Peyer's patch (tissue), 4 donors: Measurements from ENCODE around the gene GPR62.

Experiments used
- POLR2A ChIP-seq, 2 donors: fragments of 450-650 bp; IDR thresholded peaks; one replicate each; pipeline ENCODE4 v1.5.1; 2017; ENCODE audit warnings: antibody characterized with exemption in 2 of 2, mild to moderate bottlenecking in 2 of 2, moderate library complexity in 2 of 2
- TF ChIP-seq, protein P1 (sequence below), 6 experiments: fragments of 450-650 bp in 4 of 6; fragments of 200-600 bp in 2 of 6; sonication (generic) in 1 of 6; IDR thresholded peaks; one replicate each; pipeline ENCODE4 v1.5.1; 2017 to 2019; ENCODE audit warnings: antibody characterized with exemption in 6 of 6, mild to moderate bottlenecking in 3 of 6, moderate library complexity in 1 of 6

DNA sequence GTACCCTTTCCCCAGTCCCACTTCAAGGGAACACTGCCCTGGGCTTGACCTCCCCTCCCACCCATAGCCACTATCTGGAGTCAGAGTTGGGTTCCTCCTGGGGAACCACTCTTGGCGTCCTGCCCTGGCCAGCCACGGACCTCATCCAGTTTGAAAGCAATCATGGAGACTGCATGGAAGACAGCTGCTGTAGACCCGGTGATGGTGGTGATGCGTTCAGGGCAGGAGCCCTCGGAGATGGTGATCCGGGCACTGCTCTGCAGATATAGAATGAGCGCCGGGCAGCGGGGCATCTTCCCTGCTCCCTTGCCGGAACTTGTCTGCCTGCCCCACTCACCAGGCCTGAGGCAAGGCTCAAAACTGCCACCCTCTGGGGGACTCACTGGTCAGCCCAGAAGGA, 5.2 kb downstream of the GPR62 start:
- TF ChIP-seq, protein P1, sequence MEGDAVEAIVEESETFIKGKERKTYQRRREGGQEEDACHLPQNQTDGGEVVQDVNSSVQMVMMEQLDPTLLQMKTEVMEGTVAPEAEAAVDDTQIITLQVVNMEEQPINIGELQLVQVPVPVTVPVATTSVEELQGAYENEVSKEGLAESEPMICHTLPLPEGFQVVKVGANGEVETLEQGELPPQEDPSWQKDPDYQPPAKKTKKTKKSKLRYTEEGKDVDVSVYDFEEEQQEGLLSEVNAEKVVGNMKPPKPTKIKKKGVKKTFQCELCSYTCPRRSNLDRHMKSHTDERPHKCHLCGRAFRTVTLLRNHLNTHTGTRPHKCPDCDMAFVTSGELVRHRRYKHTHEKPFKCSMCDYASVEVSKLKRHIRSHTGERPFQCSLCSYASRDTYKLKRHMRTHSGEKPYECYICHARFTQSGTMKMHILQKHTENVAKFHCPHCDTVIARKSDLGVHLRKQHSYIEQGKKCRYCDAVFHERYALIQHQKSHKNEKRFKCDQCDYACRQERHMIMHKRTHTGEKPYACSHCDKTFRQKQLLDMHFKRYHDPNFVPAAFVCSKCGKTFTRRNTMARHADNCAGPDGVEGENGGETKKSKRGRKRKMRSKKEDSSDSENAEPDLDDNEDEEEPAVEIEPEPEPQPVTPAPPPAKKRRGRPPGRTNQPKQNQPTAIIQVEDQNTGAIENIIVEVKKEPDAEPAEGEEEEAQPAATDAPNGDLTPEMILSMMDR (IDR thresholded peaks at IDR 0.05): no peak
- no peak for TF ChIP-seq POLR2A (IDR thresholded peaks at IDR 0.05)
